B cell (primary cell): ENCODE data around the gene TXK.

Experiments
- EZH2 ChIP-seq: IDR thresholded peaks from 2 replicates; pipeline ENCODE4 v1.6.1; 2012; ENCODE audit warnings: borderline replicate concordance, low read depth, mild to moderate bottlenecking, moderate library complexity, low read length; ENCODE audit not compliant: insufficient read depth, poor library complexity, severe bottlenecking
- TF ChIP-seq, protein P1 (sequence below): fragments of 200-600 bp; IDR thresholded peaks from one replicate; pipeline ENCODE4 v1.8.0; 2022; ENCODE audit warnings: antibody characterized with exemption, mild to moderate bottlenecking

DNA sequence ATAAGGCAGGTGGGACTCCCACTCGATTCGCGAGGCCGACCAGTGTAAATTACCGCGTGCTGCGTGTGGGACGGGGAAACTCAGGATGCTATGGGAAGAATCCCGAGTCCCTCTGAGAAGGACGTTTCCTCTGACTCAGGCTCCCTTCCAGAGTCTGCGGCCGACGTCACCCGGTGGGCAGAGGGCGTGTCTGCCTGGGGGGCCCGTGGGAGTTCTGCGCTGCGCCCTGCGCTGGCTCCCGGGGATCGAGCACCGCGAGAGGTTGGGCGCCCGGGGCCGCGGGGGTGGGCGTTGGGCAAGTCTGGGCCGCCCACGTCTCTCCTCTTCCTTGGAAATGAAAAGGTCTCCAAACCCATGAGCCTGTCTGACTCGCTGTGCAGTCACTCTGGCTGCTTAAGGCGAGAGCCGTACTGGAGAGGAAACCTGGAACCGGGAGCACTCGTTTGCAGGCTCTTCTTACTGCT, 116.9 kb downstream of the TXK start:
- TF ChIP-seq, protein P1, sequence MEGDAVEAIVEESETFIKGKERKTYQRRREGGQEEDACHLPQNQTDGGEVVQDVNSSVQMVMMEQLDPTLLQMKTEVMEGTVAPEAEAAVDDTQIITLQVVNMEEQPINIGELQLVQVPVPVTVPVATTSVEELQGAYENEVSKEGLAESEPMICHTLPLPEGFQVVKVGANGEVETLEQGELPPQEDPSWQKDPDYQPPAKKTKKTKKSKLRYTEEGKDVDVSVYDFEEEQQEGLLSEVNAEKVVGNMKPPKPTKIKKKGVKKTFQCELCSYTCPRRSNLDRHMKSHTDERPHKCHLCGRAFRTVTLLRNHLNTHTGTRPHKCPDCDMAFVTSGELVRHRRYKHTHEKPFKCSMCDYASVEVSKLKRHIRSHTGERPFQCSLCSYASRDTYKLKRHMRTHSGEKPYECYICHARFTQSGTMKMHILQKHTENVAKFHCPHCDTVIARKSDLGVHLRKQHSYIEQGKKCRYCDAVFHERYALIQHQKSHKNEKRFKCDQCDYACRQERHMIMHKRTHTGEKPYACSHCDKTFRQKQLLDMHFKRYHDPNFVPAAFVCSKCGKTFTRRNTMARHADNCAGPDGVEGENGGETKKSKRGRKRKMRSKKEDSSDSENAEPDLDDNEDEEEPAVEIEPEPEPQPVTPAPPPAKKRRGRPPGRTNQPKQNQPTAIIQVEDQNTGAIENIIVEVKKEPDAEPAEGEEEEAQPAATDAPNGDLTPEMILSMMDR, result no peak
- no peak for TF ChIP-seq EZH2
